HepG2 (cell line): ENCODE results near the gene OR2A42.
"Not testable (repeated sequence)": the region's sequence is repeated elsewhere in the genome, so short reads cannot be mapped to it uniquely, and the experiment has no call there.

Experiments
- CREB1 ChIP-seq, 2 experiments: fragments of 450-650 bp in 1 of 2; IDR thresholded peaks; 2 replicates each; pipeline ENCODE4 v1.6.1; 2016 to 2017; ENCODE audit warnings: control low read depth in 1 of 2, mild to moderate bottlenecking in 1 of 2, missing compliant biosample characterization in 1 of 2, missing genetic modification characterization in 1 of 2
- HIVEP1 ChIP-seq: sonication (generic); formaldehyde crosslinking; IDR thresholded peaks from 2 replicates; pipeline ENCODE4 v1.4.0; 2020; ENCODE audit warnings: mild to moderate bottlenecking, missing genetic modification reagents
- NR2F2 ChIP-seq: IDR thresholded peaks from 2 replicates; pipeline ENCODE4 v1.6.1; 2012; ENCODE audit warnings: low read depth, inconsistent platforms, borderline replicate concordance
- POLR2AphosphoS5 ChIP-seq: IDR thresholded peaks from 2 replicates; pipeline ENCODE4 v1.6.1; 2012; ENCODE audit warnings: low read depth, low read length
- SMC3 ChIP-seq: IDR thresholded peaks from 2 replicates; pipeline ENCODE4 v1.6.1; 2011; ENCODE audit warnings: low read length, improper control_type of control experiment
- SRSF4 ChIP-seq: fragments of 200-400 bp; formaldehyde crosslinking; IDR thresholded peaks from one replicate; pipeline ENCODE4 v1.6.1; 2018; ENCODE audit warnings: mild to moderate bottlenecking, low read depth, low read length, moderate library complexity; ENCODE audit not compliant: poor library complexity, severe bottlenecking
- TAF15 ChIP-seq: fragments of 200-400 bp; formaldehyde crosslinking; IDR thresholded peaks from one replicate; pipeline ENCODE4 v1.6.1; 2018; ENCODE audit warnings: mild to moderate bottlenecking, low read depth, low read length; ENCODE audit not compliant: poor library complexity, severe bottlenecking
- ZNF274 ChIP-seq: sonication (generic); formaldehyde crosslinking; IDR thresholded peaks from 2 replicates; pipeline ENCODE4 v1.5.1; 2020; ENCODE audit warnings: mild to moderate bottlenecking, missing genetic modification reagents
- TF ChIP-seq, protein P1 (sequence below): sonication (generic); formaldehyde crosslinking; IDR thresholded peaks from 2 replicates; pipeline ENCODE4 v1.5.0; 2020; ENCODE audit warnings: mild to moderate bottlenecking, missing genetic modification reagents, moderate library complexity
- TF ChIP-seq, protein P2 (sequence below): sonication (generic); IDR thresholded peaks from 2 replicates; pipeline ENCODE4 v1.6.1; 2016; ENCODE audit warnings: low read depth, borderline replicate concordance
- TF ChIP-seq, protein P3 (sequence below): sonication (generic); formaldehyde crosslinking; IDR thresholded peaks from 2 replicates; pipeline ENCODE4 v1.5.1; 2020; ENCODE audit warnings: mild to moderate bottlenecking, missing genetic modification reagents, moderate library complexity

DNA sequence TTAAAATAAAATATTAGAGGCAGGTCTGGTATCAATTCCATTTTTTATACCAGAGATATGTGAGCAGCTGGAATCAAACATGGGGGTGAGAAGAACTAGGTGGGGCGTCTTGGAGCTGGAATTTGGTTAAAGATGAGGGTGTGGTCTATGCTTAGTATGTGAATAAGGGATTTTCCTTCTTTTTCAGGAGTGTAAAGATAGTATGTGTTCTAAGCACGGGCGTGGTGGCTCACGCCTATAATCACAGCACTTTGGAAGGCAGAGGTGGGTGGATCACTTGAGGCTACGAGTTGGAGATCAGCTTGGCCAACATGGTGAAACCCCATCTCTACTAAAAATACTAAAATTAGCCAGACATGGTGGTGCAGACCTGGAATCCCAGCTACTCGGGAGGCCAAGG, 35.9 kb upstream of the OR2A42 start:
- not testable (repeated sequence) for TF ChIP-seq SMC3; HIVEP1 (CRISPR knock-in tag); CREB1 (IDR thresholded peaks at IDR 0.05); CREB1 (CRISPR knock-in tag; IDR thresholded peaks at IDR 0.05); ZNF274 (CRISPR knock-in tag); NR2F2; TAF15; SRSF4; POLR2AphosphoS5
- TF ChIP-seq, protein P1, sequence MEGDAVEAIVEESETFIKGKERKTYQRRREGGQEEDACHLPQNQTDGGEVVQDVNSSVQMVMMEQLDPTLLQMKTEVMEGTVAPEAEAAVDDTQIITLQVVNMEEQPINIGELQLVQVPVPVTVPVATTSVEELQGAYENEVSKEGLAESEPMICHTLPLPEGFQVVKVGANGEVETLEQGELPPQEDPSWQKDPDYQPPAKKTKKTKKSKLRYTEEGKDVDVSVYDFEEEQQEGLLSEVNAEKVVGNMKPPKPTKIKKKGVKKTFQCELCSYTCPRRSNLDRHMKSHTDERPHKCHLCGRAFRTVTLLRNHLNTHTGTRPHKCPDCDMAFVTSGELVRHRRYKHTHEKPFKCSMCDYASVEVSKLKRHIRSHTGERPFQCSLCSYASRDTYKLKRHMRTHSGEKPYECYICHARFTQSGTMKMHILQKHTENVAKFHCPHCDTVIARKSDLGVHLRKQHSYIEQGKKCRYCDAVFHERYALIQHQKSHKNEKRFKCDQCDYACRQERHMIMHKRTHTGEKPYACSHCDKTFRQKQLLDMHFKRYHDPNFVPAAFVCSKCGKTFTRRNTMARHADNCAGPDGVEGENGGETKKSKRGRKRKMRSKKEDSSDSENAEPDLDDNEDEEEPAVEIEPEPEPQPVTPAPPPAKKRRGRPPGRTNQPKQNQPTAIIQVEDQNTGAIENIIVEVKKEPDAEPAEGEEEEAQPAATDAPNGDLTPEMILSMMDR, result not testable (repeated sequence)
- TF ChIP-seq, protein P2, sequence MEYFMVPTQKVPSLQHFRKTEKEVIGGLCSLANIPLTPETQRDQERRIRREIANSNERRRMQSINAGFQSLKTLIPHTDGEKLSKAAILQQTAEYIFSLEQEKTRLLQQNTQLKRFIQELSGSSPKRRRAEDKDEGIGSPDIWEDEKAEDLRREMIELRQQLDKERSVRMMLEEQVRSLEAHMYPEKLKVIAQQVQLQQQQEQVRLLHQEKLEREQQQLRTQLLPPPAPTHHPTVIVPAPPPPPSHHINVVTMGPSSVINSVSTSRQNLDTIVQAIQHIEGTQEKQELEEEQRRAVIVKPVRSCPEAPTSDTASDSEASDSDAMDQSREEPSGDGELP, result not testable (repeated sequence)
- TF ChIP-seq, protein P3, sequence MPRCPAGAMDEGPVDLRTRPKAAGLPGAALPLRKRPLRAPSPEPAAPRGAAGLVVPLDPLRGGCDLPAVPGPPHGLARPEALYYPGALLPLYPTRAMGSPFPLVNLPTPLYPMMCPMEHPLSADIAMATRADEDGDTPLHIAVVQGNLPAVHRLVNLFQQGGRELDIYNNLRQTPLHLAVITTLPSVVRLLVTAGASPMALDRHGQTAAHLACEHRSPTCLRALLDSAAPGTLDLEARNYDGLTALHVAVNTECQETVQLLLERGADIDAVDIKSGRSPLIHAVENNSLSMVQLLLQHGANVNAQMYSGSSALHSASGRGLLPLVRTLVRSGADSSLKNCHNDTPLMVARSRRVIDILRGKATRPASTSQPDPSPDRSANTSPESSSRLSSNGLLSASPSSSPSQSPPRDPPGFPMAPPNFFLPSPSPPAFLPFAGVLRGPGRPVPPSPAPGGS (CRISPR knock-in tag), result not testable (repeated sequence)
